HUES6 (cell line): ENCODE results near the gene PHACTR1.

Experiments
- H3K27ac ChIP-seq: 2 replicates; pipeline ENCODE4 v1.7.0; 2013; ENCODE audit warnings: low read depth, mild to moderate bottlenecking, low read length, inconsistent platforms
- H3K27me3 ChIP-seq: 2 replicates; pipeline ENCODE4 v1.6.1; 2013; ENCODE audit warnings: low read length; ENCODE audit not compliant: control insufficient read depth, insufficient read depth
- H3K36me3 ChIP-seq: 2 replicates; pipeline ENCODE4 v1.6.1; 2013; ENCODE audit warnings: low read length; ENCODE audit not compliant: control insufficient read depth, insufficient read depth
- H3K4me1 ChIP-seq: 2 replicates; pipeline ENCODE4 v1.6.1; 2013; ENCODE audit warnings: low read length; ENCODE audit not compliant: control insufficient read depth, insufficient read depth
- H3K4me3 ChIP-seq: 2 replicates; pipeline ENCODE4 v1.5.1; 2013; ENCODE audit warnings: low read depth, low read length
- H3K9ac ChIP-seq: one replicate; pipeline ENCODE4 v1.6.1; 2013; ENCODE audit warnings: mild to moderate bottlenecking, low read length
- H3K9me3 ChIP-seq: 2 replicates; pipeline ENCODE4 v1.6.1; 2013; ENCODE audit warnings: low read depth, low read length; ENCODE audit not compliant: control insufficient read depth, insufficient read depth

PHACTR1 gene

DNA sequence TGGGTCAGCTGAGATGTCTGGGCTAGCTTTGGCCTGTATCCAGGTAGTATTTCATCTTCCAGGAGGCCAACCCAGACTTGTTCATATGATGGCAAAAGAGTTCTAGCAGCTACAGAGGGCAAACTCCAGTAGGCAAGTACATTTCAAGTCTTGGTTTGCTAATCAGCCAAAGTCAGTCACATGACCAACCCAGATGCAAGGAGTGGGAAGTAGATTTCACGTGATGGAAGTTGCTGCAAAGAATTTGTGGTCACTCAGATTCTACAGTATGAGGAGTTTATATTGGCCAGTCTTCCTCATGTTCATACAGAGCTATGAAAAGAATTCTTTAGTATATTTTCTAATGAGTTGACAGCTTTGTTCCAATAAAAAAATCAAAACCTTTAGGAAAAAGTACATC, 101.8 kb downstream of the PHACTR1 start:
- Histone ChIP-seq H3K4me3 (no peak overlapping the region), H3K9ac (no peak overlapping the region), H3K27me3 (no peaks in the 10 kb centered on the region), H3K27ac (no peak overlapping the region), H3K9me3 (no peaks in the 10 kb centered on the region), H3K4me1 (no peaks in the 10 kb centered on the region), H3K36me3 (no peaks in the 10 kb centered on the region)

DNA sequence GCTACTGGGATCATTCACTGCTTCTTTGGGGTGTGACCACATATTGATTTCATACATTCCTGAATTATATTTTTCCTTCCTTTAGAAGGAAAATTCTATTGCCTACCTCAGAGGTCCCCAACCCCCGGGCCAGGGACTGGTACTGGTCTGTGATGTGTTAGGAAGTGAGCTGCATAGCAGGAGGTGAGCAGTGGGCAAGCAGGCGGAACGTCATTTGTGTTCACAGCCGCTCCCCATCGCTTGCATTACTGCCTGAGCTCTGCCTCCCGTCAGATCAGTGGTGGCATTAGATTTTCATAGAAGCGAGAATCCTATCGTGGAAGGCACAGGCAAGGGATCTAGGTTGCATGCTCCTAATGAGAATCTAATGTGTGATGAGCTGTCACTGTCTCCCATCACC, 107.3 kb downstream of the PHACTR1 start:
- no peaks in the 10 kb centered on the region for H3K36me3 ChIP-seq
- H3K9ac ChIP-seq = no peak overlapping the region
- no peaks in the 10 kb centered on the region for H3K27me3 ChIP-seq
- no peaks in the 10 kb centered on the region for H3K9me3 ChIP-seq
- H3K4me3 ChIP-seq = no peak overlapping the region
- no peaks in the 10 kb centered on the region; the same call in 1 of the 2 replicates for H3K4me1 ChIP-seq
- no peak overlapping the region for H3K27ac ChIP-seq

DNA sequence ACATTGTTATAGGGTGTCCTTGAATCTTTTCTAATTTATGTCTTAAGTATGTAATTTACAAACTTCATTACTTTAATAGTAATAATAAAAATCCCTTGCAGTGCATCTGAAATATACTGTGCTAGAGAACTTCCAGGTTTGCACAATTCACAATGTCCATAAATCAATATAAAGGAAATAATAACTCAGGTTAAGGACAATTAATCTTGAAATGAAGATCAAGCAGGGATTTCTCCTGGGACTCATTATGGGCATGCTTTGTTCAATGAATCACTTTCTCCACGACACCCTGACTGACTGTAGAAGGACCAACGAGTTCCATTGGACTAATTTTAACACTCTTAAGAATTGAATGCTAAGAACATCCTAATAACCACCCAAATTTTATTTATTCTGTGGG, 110.0 kb downstream of the PHACTR1 start:
- H3K4me1 ChIP-seq = no peaks in the 10 kb centered on the region; the same call in 1 of the 2 replicates
- no peaks in the 10 kb centered on the region for H3K27me3 ChIP-seq
- H3K9ac ChIP-seq = no peak overlapping the region
- no peak overlapping the region for H3K4me3 ChIP-seq
- H3K27ac ChIP-seq = no peak overlapping the region
- no peaks in the 10 kb centered on the region for H3K9me3 ChIP-seq
- H3K36me3 ChIP-seq = no peaks in the 10 kb centered on the region

DNA sequence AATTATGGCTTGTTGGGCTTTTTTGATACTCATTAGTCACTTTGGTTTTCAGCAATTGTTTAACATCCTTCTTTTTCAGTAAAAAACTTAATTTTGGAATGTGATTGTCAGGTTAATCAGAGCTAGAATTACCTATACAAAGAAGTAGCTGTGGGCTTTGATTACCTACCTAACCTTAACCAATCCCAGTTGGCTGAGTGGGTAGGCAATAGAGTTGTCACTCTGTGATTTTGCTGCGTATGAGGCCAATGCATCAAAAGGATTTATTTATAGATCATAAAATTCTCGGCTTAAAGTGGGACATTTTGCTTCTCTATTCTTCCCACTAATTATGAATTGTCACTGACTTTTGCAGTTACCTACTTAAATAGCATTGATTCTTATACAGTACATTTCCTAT, 111.4 kb downstream of the PHACTR1 start:
- Histone ChIP-seq H3K27me3 (no peaks in the 10 kb centered on the region), H3K27ac (no peak overlapping the region), H3K4me3 (no peak overlapping the region), H3K4me1 (no peaks in the 10 kb centered on the region; the same call in 1 of the 2 replicates), H3K36me3 (no peaks in the 10 kb centered on the region), H3K9ac (no peak overlapping the region), H3K9me3 (no peaks in the 10 kb centered on the region)

DNA sequence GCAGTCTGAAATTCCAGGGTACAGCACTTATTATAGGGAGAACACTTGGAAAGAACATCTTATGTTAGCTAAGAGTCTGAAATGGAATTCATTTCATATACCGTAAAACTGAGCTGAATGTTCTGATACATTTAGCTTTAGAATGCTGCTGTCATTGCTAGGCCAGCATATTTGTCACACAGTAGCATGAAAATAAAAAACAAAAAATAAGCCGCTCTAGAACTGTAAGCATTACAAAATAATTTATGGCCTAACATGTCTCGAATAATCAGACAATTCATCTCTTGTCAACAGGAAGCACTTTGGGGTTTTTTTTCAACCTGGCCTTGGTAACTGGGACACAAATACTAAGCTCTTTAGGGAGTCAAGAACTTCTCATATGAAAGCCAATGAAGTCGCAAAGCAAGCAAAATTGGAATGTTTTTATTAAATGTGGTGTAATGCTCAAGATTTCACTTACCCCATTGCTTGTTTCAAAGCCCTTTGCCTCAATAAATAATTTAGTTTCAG, 115.7 kb downstream of the PHACTR1 start:
- H3K4me1 ChIP-seq = no peaks in the 10 kb centered on the region
- no peaks in the 10 kb centered on the region for H3K27me3 ChIP-seq
- H3K36me3 ChIP-seq = no peaks in the 10 kb centered on the region
- H3K9me3 ChIP-seq = peaks cover 6% of the 10 kb centered on the region; the same call in 1 of the 2 replicates
- H3K9ac ChIP-seq = no peak overlapping the region
- no peak overlapping the region for H3K27ac ChIP-seq
- no peak overlapping the region for H3K4me3 ChIP-seq

DNA sequence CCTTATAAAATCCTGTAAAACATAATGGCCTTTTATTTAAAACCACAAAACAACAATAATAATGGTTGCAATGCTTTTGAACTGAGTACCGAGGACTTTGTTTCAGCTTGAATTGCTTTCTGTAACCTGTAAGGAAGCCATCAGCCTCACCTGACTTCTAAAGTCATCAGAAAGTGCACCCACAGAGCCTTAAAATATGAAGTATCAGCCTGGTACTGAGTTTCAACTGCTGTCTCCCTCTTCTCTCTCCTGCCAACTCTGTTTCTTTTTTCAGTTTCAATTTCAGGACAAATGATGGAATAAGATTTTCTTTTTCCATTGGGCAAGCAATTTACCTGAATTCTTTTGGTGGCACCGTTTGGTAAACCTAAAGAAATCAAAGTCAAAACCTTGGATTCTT, 119.4 kb downstream of the PHACTR1 start:
- Histone ChIP-seq H3K9me3 (peaks cover 16% of the 10 kb centered on the region), H3K36me3 (no peaks in the 10 kb centered on the region), H3K4me3 (no peak overlapping the region), H3K9ac (no peak overlapping the region), H3K27ac (no peak overlapping the region), H3K27me3 (no peaks in the 10 kb centered on the region), H3K4me1 (no peaks in the 10 kb centered on the region)

DNA sequence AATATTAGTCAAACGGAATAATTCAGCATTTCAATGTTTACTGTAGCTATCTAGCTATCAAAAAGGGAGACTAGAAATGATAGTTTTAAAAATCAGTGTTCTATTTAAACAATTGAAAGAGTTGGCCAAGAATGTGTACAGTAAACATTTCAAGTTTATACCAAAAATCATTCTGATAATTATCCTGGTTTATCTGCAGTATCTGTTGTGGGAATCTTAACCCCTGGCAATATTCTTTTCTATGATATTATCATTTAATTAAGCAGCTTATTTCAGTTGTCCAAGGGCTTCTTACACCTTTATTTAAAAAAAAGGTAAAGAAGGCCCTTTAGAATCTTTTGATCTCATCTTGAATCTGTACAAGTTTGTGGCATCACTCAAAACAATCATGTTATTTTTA, 125.1 kb downstream of the PHACTR1 start:
- H3K27ac ChIP-seq = no peak overlapping the region
- no peak overlapping the region for H3K4me3 ChIP-seq
- H3K9me3 ChIP-seq = peaks cover 14% of the 10 kb centered on the region
- no peaks in the 10 kb centered on the region for H3K27me3 ChIP-seq
- H3K9ac ChIP-seq = no peak overlapping the region
- no peaks in the 10 kb centered on the region for H3K36me3 ChIP-seq
- peaks cover 8% of the 10 kb centered on the region; the same call in 1 of the 2 replicates for H3K4me1 ChIP-seq

DNA sequence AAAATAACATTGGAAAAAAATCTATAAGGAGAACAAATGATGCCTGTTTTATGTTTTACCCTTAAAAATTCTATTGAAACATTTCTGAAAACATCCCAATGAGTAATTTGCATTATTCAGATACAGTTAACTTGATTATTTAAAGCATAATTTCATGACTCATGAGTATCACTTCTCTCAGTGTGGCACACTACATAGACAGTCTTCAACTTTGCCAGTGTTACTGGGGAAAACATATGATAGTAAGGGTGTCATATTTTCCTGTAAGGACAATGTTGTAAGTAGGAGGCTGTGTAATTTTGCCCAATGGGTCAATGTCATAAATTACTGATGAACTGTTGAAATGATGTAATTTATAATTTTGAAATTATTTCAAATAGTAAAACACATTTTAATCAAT, 125.5 kb downstream of the PHACTR1 start:
- peaks cover 8% of the 10 kb centered on the region; the same call in 1 of the 2 replicates for H3K4me1 ChIP-seq
- H3K27me3 ChIP-seq = no peaks in the 10 kb centered on the region
- H3K9me3 ChIP-seq = peaks cover 10% of the 10 kb centered on the region
- H3K36me3 ChIP-seq = no peaks in the 10 kb centered on the region
- H3K4me3 ChIP-seq = no peak overlapping the region
- no peak overlapping the region for H3K9ac ChIP-seq
- H3K27ac ChIP-seq = no peak overlapping the region

DNA sequence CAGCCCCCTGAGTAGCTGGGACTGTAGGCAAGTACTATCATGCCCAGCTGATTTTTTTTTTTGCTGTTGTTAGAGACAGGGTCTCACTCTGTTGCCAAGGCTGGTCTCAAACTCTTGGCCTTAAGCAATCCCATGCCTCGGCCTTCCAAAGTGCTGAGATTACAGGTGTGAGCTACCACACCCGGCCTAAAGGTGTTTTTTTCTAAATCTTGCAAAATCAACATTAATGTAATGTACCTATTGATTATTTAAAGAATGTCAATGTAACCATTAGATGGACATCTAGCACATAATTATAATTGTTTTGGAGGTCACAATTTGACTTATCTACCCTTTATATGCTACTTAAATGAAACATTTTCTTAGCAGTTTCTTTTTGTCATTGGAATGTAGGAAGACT, 126.1 kb downstream of the PHACTR1 start:
- peaks cover 8% of the 10 kb centered on the region; the same call in 1 of the 2 replicates for H3K4me1 ChIP-seq
- H3K27ac ChIP-seq = no peak overlapping the region
- H3K4me3 ChIP-seq = no peak overlapping the region
- no peak overlapping the region for H3K9ac ChIP-seq
- H3K9me3 ChIP-seq = peaks cover 6% of the 10 kb centered on the region
- no peaks in the 10 kb centered on the region for H3K36me3 ChIP-seq
- no peaks in the 10 kb centered on the region for H3K27me3 ChIP-seq

DNA sequence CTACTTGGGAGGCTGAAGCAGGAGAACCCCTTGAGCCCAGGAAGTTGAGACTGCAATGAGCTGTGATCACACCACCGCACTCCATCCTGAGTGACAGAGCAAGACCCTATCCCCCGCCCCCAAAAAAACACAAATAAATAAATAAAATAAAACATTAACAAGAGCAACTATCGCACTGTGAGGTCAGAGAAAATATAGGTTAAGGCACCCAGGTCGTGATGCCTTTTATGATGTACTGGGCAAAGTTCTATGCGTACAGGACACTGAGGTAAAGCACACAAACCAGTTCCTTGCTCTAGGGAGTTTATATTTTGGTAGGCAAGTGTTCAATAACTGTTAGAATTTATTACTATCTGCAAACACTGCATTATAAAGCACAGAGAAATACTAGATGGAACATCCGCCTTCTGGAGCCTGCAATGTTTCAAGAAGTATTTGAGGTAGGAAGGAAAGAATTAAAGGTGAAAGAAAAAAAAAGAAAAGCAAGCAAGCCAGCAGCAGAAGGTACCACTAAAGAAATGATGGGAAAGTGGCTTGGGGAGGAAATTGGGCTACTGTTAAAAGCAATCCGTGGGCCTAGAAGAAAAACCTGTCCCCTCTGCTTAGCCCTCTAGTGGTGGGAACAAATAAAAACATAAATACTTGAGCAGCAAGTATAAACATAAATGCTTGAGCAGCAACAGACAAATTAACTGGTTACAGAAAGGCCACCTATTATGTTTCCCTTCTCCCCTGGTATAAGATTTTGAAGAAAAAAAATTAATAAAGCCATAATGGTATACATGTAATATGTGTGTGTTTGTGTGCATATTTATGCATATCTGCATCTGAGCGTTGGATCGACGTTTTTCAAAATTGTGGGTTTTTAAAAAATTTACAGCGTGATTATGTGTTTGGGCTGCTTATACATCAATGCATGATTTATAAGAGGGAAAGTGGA, 128.0 kb downstream of the PHACTR1 start:
- no peak overlapping the region for H3K27ac ChIP-seq
- no peak overlapping the region for H3K4me3 ChIP-seq
- H3K4me1 ChIP-seq = peaks cover 16% of the 10 kb centered on the region
- no peaks in the 10 kb centered on the region for H3K9me3 ChIP-seq
- H3K36me3 ChIP-seq = no peaks in the 10 kb centered on the region
- H3K9ac ChIP-seq = no peak overlapping the region
- H3K27me3 ChIP-seq = no peaks in the 10 kb centered on the region

DNA sequence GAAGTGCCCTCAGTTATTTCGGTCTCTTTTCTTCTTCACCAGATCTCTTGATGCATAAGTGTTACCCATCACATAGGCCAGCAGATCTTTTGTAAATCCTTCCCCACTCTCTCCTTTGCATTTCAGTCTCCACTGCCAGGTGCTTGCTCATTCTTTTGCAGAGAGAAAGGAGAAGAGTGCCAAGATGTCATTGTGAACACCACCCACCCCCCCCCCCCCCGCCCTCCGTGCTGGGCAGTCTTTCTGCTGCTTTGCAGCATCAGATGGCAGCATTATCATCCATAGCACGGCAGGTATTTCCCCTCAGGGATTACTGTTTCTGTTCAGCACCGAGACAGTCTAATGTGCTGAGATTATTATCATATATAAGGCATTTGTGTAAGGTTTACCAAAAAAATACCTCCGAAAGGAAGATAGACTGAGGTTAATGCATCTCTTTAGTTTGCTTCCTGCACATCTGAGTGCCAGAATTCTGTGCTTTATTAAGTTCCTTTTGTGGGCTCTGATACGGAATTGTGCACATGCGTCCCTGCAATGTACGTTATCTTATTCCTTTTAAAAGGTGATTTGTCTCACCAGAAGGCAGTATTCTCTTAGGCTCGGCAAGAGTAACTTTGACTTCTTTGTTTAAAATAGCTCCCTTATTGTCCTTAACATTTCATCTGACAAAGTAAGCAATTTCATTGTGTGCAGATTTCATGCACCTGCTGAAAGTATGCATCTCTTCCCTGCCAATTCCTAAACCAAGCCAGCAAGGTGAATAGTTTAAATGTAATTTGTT, 128.8 kb downstream of the PHACTR1 start:
- peaks cover 22% of the 10 kb centered on the region for H3K4me1 ChIP-seq
- H3K27ac ChIP-seq = no peak overlapping the region
- H3K27me3 ChIP-seq = no peaks in the 10 kb centered on the region
- no peaks in the 10 kb centered on the region for H3K9me3 ChIP-seq
- no peak overlapping the region for H3K4me3 ChIP-seq
- no peaks in the 10 kb centered on the region for H3K36me3 ChIP-seq
- H3K9ac ChIP-seq = no peak overlapping the region
